NCI-H69 (cell line): ENCODE data around the gene TNFAIP6.
"Not testable (repeated sequence)": the region's sequence is repeated elsewhere in the genome, so short reads cannot be mapped to it uniquely, and the experiment has no call there.

Source experiments
- DNase-seq: peaks from one replicate; lab custom pipeline; 2025; lab: John Stamatoyannopoulos, UW

Gene TNFAIP6

GRCh38 chr2:151417650-151418049 lies 60.3 kb downstream of the TNFAIP6 start:
- DNase-seq: no peak

GRCh38 chr2:151421681-151422080 lies 64.3 kb downstream of the TNFAIP6 start:
- DNase-seq: not testable (repeated sequence)

GRCh38 chr2:151422917-151423439 lies 65.6 kb downstream of the TNFAIP6 start:
- no peak for DNase-seq

- DNase-seq: no peak
These were observed 66.4 kb downstream of the TNFAIP6 start for GRCh38 chr2:151423760-151424159.
